Heart left ventricle (tissue), 16 donors: ENCODE measurements around the gene PTTG2. TPM values are rescaled to one million over a fixed set of nuclear protein-coding genes. Genes with fewer than 3 reads are reported as not detected.
"Not testable (repeated sequence)": the region's sequence is repeated elsewhere in the genome, so short reads cannot be mapped to it uniquely, and the experiment has no call there.

ENCODE experiments used
- ATAC-seq, 4 donors: fragments of 200-7000 bp; cut with Tn5 transposase; one replicate each; pipeline ENCODE4 v1.9.1; 2020 to 2022; ENCODE audit warnings: moderate library complexity in 4 of 4, mild to moderate bottlenecking in 3 of 4, moderate number of reproducible peaks in 1 of 4
- DNase-seq, 5 donors: peaks; one replicate each; pipeline ENCODE4 v3.0.0-alpha.2; 2020
- H3K27ac ChIP-seq, 12 donors: fragments of 200-600 bp; sonication (generic) in 4 of 12; one replicate each; pipeline versions ENCODE4 v1.5.0 to v1.8.0; 2016 to 2022; ENCODE audit warnings: mild to moderate bottlenecking in 2 of 12
- H3K27me3 ChIP-seq, 9 donors: fragments of 200-600 bp; sonication (generic) in 2 of 9; one replicate each; pipeline versions ENCODE4 v1.5.1 to v1.8.0; 2016 to 2022; ENCODE audit warnings: mild to moderate bottlenecking in 3 of 9
- H3K36me3 ChIP-seq, 9 donors: fragments of 200-600 bp; sonication (generic) in 2 of 9; one replicate each; pipeline versions ENCODE4 v1.5.0 to v1.8.0; 2018 to 2022; ENCODE audit warnings: mild to moderate bottlenecking in 2 of 9
- H3K4me1 ChIP-seq, 12 donors: fragments of 200-600 bp; sonication (generic) in 4 of 12; one replicate each; pipeline versions ENCODE4 v1.5.0 to v1.8.0; 2016 to 2022; ENCODE audit warnings: mild to moderate bottlenecking in 3 of 12
- H3K4me3 ChIP-seq, 12 donors: fragments of 200-600 bp; sonication (generic) in 4 of 12; one replicate each; pipeline versions ENCODE4 v1.5.0 to v1.8.0; 2017 to 2022; ENCODE audit warnings: mild to moderate bottlenecking in 9 of 12, moderate library complexity in 4 of 12
- H3K9me3 ChIP-seq, 12 donors: fragments of 200-600 bp; sonication (generic) in 4 of 12; one replicate each; pipeline versions ENCODE4 v1.5.0 to v1.8.0; 2016 to 2022; ENCODE audit warnings: mild to moderate bottlenecking in 1 of 12
- POLR2A ChIP-seq, 2 donors: fragments of 450-650 bp; IDR thresholded peaks; one replicate each; pipeline ENCODE4 v1.6.1; 2017; ENCODE audit warnings: antibody characterized with exemption in 2 of 2, mild to moderate bottlenecking in 2 of 2, moderate library complexity in 2 of 2
- WGBS, 4 donors: extraction: QIAGEN DNeasy Blood & Tissue Kit in 2 of 4; methylation state at CpG; one replicate each; pipeline versions ENCODE4 v1.1.5 to v1.1.7; 2013 to 2018; 5-methylcytosine and 5-hydroxymethylcytosine counted together
- intact Hi-C, 10 donors: fragments of 100-400 bp; cut with DNase I; formaldehyde crosslinking; loops; one replicate each; pipeline versions ENCODE4 v1.11.1 to v1.14.2; 2022
- polyA plus RNA-seq, 2 donors: library from polyadenylated mRNA; stranded (reverse); fragments of 200-250 nt; gene quantifications; one replicate each; pipeline ENCODE4 v1.2.3, GENCODE V29; 2013
- total RNA-seq, 9 donors: library from RNA; depleted of rRNA in 2 of 9; stranded (reverse); fragments of >200 nt in 2 of 9; fragmentation: NEBNext Ultra II Directional in 3 of 9; extraction: Animal tissue kit (Norgen Biotek cat#: 25700) in 3 of 9; gene quantifications; one replicate each; pipeline versions ENCODE4 v1.1.0 to v1.2.4, GENCODE V29; 2016 to 2023
- TF ChIP-seq, protein P1 (sequence below), 12 donors: fragments of 200-600 bp; sonication (generic) in 4 of 12; IDR thresholded peaks; one replicate each; pipeline versions ENCODE4 v1.5.0 to v1.8.0; 2018 to 2022; ENCODE audit warnings: antibody characterized with exemption in 12 of 12, mild to moderate bottlenecking in 5 of 12
- donor health status: ischemic (EF 13 %, LVEDD 7.1; RV severe dilation, severe dysfunction).
- donor health status: healthy with polysubstance abuse.
- donor health status: DM: no; HTN: yes; CAD: no.
- donor health status: DM: no; HTN: no; CAD: no.
- donor health status: ischemic (EF 25% LVEDD 6.9; RV normal size, moderate dysfunction).
- donor health status: ischemic (EF 25% LVEDD 5.7; RV mildly dilated, moderate dysfunction).
- donor health status: healthy.
- donor health status: DM: yes; HTN: yes; CAD: no.
- donor health status: ischemic (EF 35%, LVEDD 5.7; RV mildly dilated, moderate dysfunction).
- donor health status: nonischemic (EF 11% LVEDD 7.7; RV severe dilation, severe dysfunction).
- donor health status: DM: yes; HTN: yes; CAD: no.
- donor health status: PGD.
- donor health status: ischemic (EF 29% LVEDD 5.4; RV normal size, mild dysfunction).
- donor health status: nonischemic (EF 23%, LVEDD 6.1; RV moderate dilation, normal function).

Gene PTTG2
- total and polyA plus RNA-seq, 11 donors: 0.48 to 2.3 (median 1.0) TPM; not detected in 3

DNA sequence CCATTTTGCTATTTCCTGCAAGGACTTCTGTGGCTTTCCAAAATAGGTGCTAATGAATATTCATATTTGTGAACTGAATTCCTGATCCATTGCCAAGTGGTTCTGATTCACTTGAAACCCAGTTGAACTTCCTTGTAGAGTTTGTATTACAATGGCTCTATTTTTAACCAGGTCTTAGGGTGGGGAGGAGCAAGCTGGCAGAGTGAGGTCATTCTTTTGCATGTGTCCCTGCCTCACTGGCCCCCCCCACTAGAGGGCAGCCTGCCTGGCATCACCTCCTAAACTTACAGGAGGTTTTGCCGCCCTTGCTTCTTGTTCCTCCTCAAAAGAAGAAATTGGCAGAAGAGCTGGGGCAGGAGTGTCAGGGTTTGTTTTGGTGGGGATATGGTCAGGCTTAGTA lies 10.5 kb downstream of the PTTG2 start:
- Histone ChIP-seq H3K4me1 (peaks cover 0 to 47% (median 21%) of the 10 kb centered on the region in 12 donors), H3K4me3 (no peak overlapping the region), H3K9me3 (no peaks in the 10 kb centered on the region), H3K27me3 (no peaks in the 10 kb centered on the region), H3K36me3 (no peaks in the 10 kb centered on the region), H3K27ac (peak overlapping the region in 11 of 12 donors; percentile 42 to 83 (median 72))
- DNase-seq (peak; percentile 76 to 87 (median 85)), ATAC-seq (peak; percentile 80 to 95 (median 94))
- 13 to 65% (median 39%) methylated on average over 1 of the region's 1 CpG for WGBS, 4 donors
- no peak for TF ChIP-seq POLR2A (IDR thresholded peaks at IDR 0.05)
- TF ChIP-seq, protein P1, sequence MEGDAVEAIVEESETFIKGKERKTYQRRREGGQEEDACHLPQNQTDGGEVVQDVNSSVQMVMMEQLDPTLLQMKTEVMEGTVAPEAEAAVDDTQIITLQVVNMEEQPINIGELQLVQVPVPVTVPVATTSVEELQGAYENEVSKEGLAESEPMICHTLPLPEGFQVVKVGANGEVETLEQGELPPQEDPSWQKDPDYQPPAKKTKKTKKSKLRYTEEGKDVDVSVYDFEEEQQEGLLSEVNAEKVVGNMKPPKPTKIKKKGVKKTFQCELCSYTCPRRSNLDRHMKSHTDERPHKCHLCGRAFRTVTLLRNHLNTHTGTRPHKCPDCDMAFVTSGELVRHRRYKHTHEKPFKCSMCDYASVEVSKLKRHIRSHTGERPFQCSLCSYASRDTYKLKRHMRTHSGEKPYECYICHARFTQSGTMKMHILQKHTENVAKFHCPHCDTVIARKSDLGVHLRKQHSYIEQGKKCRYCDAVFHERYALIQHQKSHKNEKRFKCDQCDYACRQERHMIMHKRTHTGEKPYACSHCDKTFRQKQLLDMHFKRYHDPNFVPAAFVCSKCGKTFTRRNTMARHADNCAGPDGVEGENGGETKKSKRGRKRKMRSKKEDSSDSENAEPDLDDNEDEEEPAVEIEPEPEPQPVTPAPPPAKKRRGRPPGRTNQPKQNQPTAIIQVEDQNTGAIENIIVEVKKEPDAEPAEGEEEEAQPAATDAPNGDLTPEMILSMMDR (IDR thresholded peaks at IDR 0.05): peak; percentile 52 to 75 (median 62)
- intact Hi-C loops: loop anchor here in 4 of 10 donors (5.0 to 10.0 kb wide), 6 partner anchors 38 to 286 kb away; partner anchors contain the start of genes PGM2 (in 1 of the 4), RELL1 (in 1 of the 4) and TBC1D1 (in 1 of the 4)

DNA sequence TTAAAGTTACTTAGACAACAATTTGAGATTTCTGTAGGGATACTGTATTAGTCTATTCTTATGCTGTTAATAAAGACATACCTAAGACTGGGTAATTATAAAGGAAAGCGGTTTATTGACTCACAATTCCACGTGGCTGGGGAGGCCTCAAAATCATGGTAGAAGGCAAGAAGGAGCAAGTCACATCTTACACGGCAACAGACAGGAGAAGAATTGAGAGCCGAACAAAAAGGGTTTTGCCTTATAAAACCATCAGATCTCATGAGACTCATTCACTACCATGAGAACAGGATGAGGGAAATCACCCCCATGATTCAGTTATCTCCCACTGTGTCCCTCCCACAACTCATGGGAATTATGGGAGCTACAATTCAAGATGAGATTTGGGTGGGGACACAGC lies 11.0 kb downstream of the PTTG2 start:
- no peak for ATAC-seq
- Histone ChIP-seq H3K27ac (peak overlapping the region in 10 of 12 donors; percentile 27 to 83 (median 65)), H3K27me3 (no peaks in the 10 kb centered on the region), H3K9me3 (no peaks in the 10 kb centered on the region), H3K4me1 (peaks cover 0 to 47% (median 21%) of the 10 kb centered on the region in 12 donors), H3K4me3 (no peak overlapping the region), H3K36me3 (no peaks in the 10 kb centered on the region)
- 83 to 95% (median 88%) methylated on average over 4 of the region's 4 CpGs for WGBS, 4 donors
- no peak for DNase-seq
- intact Hi-C loops: loop anchor here in 4 of 10 donors (5.0 to 10.0 kb wide), 6 partner anchors 39 to 286 kb away; partner anchors contain the start of genes PGM2 (in 1 of the 4), RELL1 (in 1 of the 4) and TBC1D1 (in 1 of the 4)
- TF ChIP-seq, protein P1 (IDR thresholded peaks at IDR 0.05): no peak
- no peak for TF ChIP-seq POLR2A (IDR thresholded peaks at IDR 0.05)

DNA sequence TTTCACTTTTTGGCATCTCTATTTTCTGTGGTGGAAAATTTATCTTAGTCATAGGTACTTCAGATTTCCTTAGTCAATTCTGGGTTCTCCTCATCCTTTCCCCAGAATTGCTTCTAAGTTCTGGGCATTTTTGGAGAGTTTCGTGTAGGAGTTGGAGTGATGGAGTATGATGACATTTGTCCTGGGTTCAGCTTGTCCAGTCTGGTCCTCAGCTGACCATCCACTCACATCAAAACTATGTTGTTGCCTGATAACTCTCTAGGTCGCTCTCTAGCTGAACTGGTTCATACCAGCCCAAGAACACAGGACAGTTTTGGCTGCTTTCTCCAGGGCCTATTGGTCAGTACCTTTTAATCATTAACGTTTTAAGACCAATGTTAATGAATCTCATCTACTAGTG lies 13.2 kb downstream of the PTTG2 start:
- no peak for ATAC-seq
- 61 to 88% (median 71%) methylated on average over 3 of the region's 3 CpGs for WGBS, 4 donors
- peaks cover 0 to 46% (median 27%) of the 10 kb centered on the region in 12 donors for H3K4me1 ChIP-seq

GRCh38 chr4:37975321-37975822 lies 15.2 kb downstream of the PTTG2 start:
- not testable (repeated sequence) for DNase-seq, H3K4me3 ChIP-seq, ATAC-seq, H3K9me3 ChIP-seq, H3K27me3 ChIP-seq, H3K36me3 ChIP-seq
- Histone ChIP-seq H3K27ac (peak overlapping the region in 1 of 12 donors; percentile 54), H3K4me1 (peaks cover 0 to 46% (median 23%) of the 10 kb centered on the region in 12 donors)
- intact Hi-C loops: loop anchor here in 9 of 10 donors (5.0 to 10.0 kb wide), 10 partner anchors 57 to 291 kb away; partner anchors contain the start of genes PGM2 (in 5 of the 9), TBC1D1 (in 2 of the 9) and RELL1 (in 1 of the 9)
- WGBS, 4 donors: 83 to 96% (median 91%) methylated on average over 12 to 13 of the region's 13 CpGs

More for the DNA sequence above, 13.2 kb downstream of the PTTG2 start:
- intact Hi-C loops: loop anchor here in 4 of 10 donors (5.0 to 10.0 kb wide), 6 partner anchors 41 to 289 kb away; partner anchors contain the start of genes PGM2 (in 1 of the 4), RELL1 (in 1 of the 4) and TBC1D1 (in 1 of the 4)
- Histone ChIP-seq H3K27me3 (no peaks in the 10 kb centered on the region), H3K4me3 (no peak overlapping the region), H3K36me3 (no peaks in the 10 kb centered on the region), H3K9me3 (no peaks in the 10 kb centered on the region), H3K27ac (peak overlapping the region in 2 of 12 donors; percentile 35 to 41)
- TF ChIP-seq POLR2A (IDR thresholded peaks at IDR 0.05): no peak
- TF ChIP-seq, protein P1 (IDR thresholded peaks at IDR 0.05): no peak
- DNase-seq: no peak
